HepG2 (cell line): ENCODE data around the gene SDCCAG8. TPM values are rescaled to one million over a fixed set of nuclear protein-coding genes. Genes with fewer than 3 reads are reported as not detected.

Experiments used
- MTF1 ChIP-seq: sonication (generic); formaldehyde crosslinking; IDR thresholded peaks from 2 replicates; pipeline ENCODE4 v1.5.0; 2020; ENCODE audit warnings: missing genetic modification reagents
- PAXIP1 ChIP-seq: sonication (generic); formaldehyde crosslinking; conservative IDR thresholded peaks from 2 replicates; pipeline ENCODE4 v1.4.0; 2020; ENCODE audit warnings: mild to moderate bottlenecking, missing genetic modification reagents, moderate library complexity
- PTBP1 ChIP-seq: fragments of 200-400 bp; formaldehyde crosslinking; IDR thresholded peaks from 2 replicates; pipeline ENCODE4 v1.6.1; 2018; ENCODE audit warnings: low read length, low read depth; ENCODE audit not compliant: poor library complexity, severe bottlenecking
- SIN3B ChIP-seq: fragments of 150-350 bp; IDR thresholded peaks from 2 replicates; pipeline ENCODE4 v1.6.1; 2014; ENCODE audit warnings: low read length
- SP4 ChIP-seq: sonication (generic); formaldehyde crosslinking; IDR thresholded peaks from 2 replicates; pipeline ENCODE4 v1.8.1; 2023; ENCODE audit warnings: mild to moderate bottlenecking, missing genetic modification reagents
- ZNF10 ChIP-seq: sonication (generic); formaldehyde crosslinking; IDR thresholded peaks from 2 replicates; pipeline ENCODE4 v1.4.0; 2020; ENCODE audit warnings: mild to moderate bottlenecking, low read depth, missing genetic modification reagents, borderline replicate concordance
- ZNF235 ChIP-seq: sonication (generic); formaldehyde crosslinking; IDR thresholded peaks from 2 replicates; pipeline ENCODE4 v1.8.1; 2023; ENCODE audit warnings: mild to moderate bottlenecking, missing genetic modification reagents, borderline replicate concordance
- ZNF264 ChIP-seq: sonication (generic); formaldehyde crosslinking; IDR thresholded peaks from 2 replicates; pipeline ENCODE4 v1.4.0; 2020; ENCODE audit warnings: missing genetic modification reagents
- ZNF326 ChIP-seq: sonication (generic); formaldehyde crosslinking; IDR thresholded peaks from 2 replicates; pipeline ENCODE4 v1.4.0; 2020; ENCODE audit warnings: missing genetic modification reagents, borderline replicate concordance
- ZNF441 ChIP-seq: sonication (generic); formaldehyde crosslinking; IDR thresholded peaks from 2 replicates; pipeline ENCODE4 v1.7.0; 2021; ENCODE audit warnings: missing genetic modification reagents, borderline replicate concordance
- ZNF510 ChIP-seq: sonication (generic); formaldehyde crosslinking; IDR thresholded peaks from 2 replicates; pipeline ENCODE4 v1.4.0; 2020; ENCODE audit warnings: low read depth, mild to moderate bottlenecking, missing genetic modification reagents
- ZXDC ChIP-seq: sonication (generic); formaldehyde crosslinking; IDR thresholded peaks from 2 replicates; pipeline ENCODE4 v1.5.0; 2020; ENCODE audit warnings: mild to moderate bottlenecking, missing genetic modification reagents
- polyA plus RNA-seq, 8 experiments: library from polyadenylated mRNA; depleted of rRNA in 3 of 8; stranded (reverse) in 7 of 8; unstranded in 1 of 8; fragments of >200 nt; fragmentation: Illumina TruSeq in 4 of 8; extraction: Trizol in 4 of 8; gene quantifications; 2 replicates each; pipeline versions ENCODE4 v1.2.1 to v1.2.3, GENCODE V29; 2011 to 2016; ENCODE audit warnings: low read depth in 4 of 8, missing spikeins in 1 of 8, mixed read lengths in 1 of 8; ENCODE audit not compliant: insufficient read depth in 1 of 8
- total RNA-seq, 5 experiments: library from RNA; depleted of rRNA; stranded (reverse); fragments of >200 nt; fragmentation: Illumina TruSeq; extraction: Trizol; gene quantifications; 2 replicates each; pipeline ENCODE4 v1.2.3, GENCODE V29; 2016; ENCODE audit warnings: low read depth in 1 of 5
- TF ChIP-seq, protein P1 (sequence below): IDR thresholded peaks from 2 replicates; pipeline ENCODE4 v1.6.1; 2016; ENCODE audit warnings: missing compliant biosample characterization, missing genetic modification reagents, borderline replicate concordance
- TF ChIP-seq, protein P2 (sequence below): sonication (generic); formaldehyde crosslinking; IDR thresholded peaks from 2 replicates; pipeline ENCODE4 v1.5.1; 2020; ENCODE audit warnings: missing genetic modification reagents, mild to moderate bottlenecking, borderline replicate concordance
- TF ChIP-seq, protein P3 (sequence below), 2 experiments: sonication (generic) in 1 of 2; formaldehyde crosslinking in 1 of 2; IDR thresholded peaks; 2 replicates each; pipeline versions ENCODE4 v1.4.0 to v1.6.1; 2018 to 2020; ENCODE audit warnings: missing genetic modification reagents in 2 of 2, borderline replicate concordance in 1 of 2, low read depth in 1 of 2, mild to moderate bottlenecking in 1 of 2, missing biosample characterization in 1 of 2

The SDCCAG8 gene
- total and polyA plus RNA-seq, 2 of the 13 experiments (the other 11 are each of a cell fraction or from before 2014, with no cell fraction given) = 9.5 to 13.4 TPM

DNA sequence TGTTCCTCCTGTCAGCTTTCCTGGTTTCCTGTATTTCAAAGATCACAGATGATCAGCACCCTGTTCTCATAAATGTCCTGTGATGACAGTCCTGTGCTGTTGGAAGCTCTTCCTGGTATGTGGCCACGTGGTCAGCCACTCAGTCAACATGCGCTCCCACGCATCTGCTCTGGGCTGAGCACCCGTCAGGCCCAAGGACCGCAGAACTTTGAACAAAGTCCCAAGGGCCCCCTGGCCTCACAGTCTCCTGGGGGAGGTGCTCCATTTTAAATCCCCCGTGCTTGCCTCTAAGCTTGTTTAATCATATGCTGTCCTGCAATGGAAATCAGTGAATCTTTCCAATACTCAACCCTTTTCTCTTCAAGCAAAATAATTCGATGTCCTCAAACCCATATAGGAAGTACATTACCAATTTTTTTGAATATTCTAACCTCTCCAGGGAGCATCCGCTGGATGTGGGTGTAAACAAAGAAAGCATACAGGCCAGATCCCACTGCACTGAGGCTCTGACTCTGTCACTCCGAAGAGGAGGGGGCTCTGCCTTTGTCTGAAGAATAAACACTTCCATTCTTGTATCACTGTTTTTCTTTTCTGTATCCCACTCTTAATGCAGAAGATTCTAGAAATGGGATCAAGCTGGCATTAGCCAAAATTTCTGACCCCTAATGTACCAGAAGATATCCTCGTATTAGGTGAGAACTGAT is 250.3 kb downstream of the SDCCAG8 start (continued):
- TF ChIP-seq, protein P1, sequence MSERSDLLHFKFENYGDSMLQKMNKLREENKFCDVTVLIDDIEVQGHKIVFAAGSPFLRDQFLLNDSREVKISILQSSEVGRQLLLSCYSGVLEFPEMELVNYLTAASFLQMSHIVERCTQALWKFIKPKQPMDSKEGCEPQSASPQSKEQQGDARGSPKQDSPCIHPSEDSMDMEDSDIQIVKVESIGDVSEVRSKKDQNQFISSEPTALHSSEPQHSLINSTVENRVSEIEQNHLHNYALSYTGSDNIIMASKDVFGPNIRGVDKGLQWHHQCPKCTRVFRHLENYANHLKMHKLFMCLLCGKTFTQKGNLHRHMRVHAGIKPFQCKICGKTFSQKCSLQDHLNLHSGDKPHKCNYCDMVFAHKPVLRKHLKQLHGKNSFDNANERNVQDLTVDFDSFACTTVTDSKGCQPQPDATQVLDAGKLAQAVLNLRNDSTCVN (CRISPR knock-in tag) = peak; percentile 72; the same call in 1 of the 2 replicates
- TF ChIP-seq ZNF10 (CRISPR knock-in tag) = no peak
- peak; percentile 49; the same call in 1 of the 2 replicates for TF ChIP-seq ZNF264 (CRISPR knock-in tag)
- TF ChIP-seq MTF1 (CRISPR knock-in tag) = no peak
- no peak for TF ChIP-seq SIN3B
- TF ChIP-seq SP4 (CRISPR knock-in tag) = no peak
- no peak for TF ChIP-seq ZXDC (CRISPR knock-in tag)
- no peak for TF ChIP-seq ZNF510 (CRISPR knock-in tag)
- TF ChIP-seq, protein P2, sequence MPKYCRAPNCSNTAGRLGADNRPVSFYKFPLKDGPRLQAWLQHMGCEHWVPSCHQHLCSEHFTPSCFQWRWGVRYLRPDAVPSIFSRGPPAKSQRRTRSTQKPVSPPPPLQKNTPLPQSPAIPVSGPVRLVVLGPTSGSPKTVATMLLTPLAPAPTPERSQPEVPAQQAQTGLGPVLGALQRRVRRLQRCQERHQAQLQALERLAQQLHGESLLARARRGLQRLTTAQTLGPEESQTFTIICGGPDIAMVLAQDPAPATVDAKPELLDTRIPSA (CRISPR knock-in tag) = no peak
- TF ChIP-seq ZNF235 (CRISPR knock-in tag) = no peak
- TF ChIP-seq PTBP1 = no peak
- TF ChIP-seq, protein P3, sequence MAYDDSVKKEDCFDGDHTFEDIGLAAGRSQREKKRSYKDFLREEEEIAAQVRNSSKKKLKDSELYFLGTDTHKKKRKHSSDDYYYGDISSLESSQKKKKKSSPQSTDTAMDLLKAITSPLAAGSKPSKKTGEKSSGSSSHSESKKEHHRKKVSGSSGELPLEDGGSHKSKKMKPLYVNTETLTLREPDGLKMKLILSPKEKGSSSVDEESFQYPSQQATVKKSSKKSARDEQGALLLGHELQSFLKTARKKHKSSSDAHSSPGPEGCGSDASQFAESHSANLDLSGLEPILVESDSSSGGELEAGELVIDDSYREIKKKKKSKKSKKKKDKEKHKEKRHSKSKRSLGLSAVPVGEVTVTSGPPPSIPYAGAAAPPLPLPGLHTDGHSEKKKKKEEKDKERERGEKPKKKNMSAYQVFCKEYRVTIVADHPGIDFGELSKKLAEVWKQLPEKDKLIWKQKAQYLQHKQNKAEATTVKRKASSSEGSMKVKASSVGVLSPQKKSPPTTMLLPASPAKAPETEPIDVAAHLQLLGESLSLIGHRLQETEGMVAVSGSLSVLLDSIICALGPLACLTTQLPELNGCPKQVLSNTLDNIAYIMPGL (CRISPR knock-in tag; IDR thresholded peaks at IDR 0.05; ENCODE audit: borderline replicate concordance in 1 of 2, low read depth in 1 of 2) = peak in 1 of 2 experiments; percentile 37; a peak in 1 of 4 replicates
- TF ChIP-seq ZNF441 = peak; percentile 89; the same call in 1 of the 2 replicates
- TF ChIP-seq PAXIP1 (CRISPR knock-in tag) = peak; percentile 94
- TF ChIP-seq ZNF326 (CRISPR knock-in tag) = no peak
